ENCODE results near the gene LACTBL1.

DNA sequence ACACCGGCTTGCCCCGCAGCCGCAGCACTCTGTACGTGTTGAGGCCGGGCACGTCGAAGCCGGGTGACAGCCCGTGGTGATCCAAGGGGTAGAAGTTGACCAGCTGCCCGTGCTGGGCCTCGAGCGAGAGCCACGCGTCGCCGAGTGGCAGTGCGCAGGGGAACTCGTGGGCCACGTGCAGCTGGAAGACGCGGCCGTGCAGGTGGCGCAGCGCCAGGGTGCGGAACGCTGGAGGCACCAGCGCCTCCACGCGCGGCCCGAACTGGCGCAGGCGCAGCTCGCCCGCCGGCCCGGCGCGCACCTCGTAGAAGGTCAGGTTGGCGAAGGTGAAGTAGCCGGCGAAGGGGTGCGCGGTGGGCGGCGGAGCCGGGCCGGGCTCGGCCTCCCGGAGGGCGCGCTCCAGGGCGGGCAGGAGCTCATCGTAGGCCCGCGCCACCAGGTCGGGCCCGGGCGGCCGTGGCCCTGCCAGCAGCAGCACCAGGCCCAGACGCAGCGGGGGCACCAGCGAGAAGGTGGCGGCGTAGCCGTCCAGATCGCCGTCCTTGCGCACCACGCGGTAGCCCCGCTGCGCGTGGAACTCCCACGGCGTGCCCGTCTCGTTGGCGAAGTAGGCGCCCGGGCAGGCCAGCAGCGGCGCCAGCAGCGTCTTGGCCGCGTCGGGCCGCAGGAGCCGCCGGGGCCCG, 19.5 kb downstream of the LACTBL1 start:
- TF ChIP-seq, protein P1, sequence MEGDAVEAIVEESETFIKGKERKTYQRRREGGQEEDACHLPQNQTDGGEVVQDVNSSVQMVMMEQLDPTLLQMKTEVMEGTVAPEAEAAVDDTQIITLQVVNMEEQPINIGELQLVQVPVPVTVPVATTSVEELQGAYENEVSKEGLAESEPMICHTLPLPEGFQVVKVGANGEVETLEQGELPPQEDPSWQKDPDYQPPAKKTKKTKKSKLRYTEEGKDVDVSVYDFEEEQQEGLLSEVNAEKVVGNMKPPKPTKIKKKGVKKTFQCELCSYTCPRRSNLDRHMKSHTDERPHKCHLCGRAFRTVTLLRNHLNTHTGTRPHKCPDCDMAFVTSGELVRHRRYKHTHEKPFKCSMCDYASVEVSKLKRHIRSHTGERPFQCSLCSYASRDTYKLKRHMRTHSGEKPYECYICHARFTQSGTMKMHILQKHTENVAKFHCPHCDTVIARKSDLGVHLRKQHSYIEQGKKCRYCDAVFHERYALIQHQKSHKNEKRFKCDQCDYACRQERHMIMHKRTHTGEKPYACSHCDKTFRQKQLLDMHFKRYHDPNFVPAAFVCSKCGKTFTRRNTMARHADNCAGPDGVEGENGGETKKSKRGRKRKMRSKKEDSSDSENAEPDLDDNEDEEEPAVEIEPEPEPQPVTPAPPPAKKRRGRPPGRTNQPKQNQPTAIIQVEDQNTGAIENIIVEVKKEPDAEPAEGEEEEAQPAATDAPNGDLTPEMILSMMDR (conservative IDR thresholded peaks at IDR 0.05 in 1 of 2, IDR thresholded peaks at IDR 0.05 in 1 of 2; ENCODE audit: low read depth in 1 of 2, low read length in 2 of 2): no peak
- TF ChIP-seq EZH2 (IDR thresholded peaks at IDR 0.05; ENCODE audit: low read length, missing control alignments): no peak
